CD4-positive, alpha-beta T cell treated with Interferon gamma for 1 hour (primary cell): ENCODE measurements around the gene ASAP3.

Experiments
- DNase-seq: peaks from one replicate; pipeline ENCODE4 v3.0.0-alpha.2; 2020

The ASAP3 gene

DNA sequence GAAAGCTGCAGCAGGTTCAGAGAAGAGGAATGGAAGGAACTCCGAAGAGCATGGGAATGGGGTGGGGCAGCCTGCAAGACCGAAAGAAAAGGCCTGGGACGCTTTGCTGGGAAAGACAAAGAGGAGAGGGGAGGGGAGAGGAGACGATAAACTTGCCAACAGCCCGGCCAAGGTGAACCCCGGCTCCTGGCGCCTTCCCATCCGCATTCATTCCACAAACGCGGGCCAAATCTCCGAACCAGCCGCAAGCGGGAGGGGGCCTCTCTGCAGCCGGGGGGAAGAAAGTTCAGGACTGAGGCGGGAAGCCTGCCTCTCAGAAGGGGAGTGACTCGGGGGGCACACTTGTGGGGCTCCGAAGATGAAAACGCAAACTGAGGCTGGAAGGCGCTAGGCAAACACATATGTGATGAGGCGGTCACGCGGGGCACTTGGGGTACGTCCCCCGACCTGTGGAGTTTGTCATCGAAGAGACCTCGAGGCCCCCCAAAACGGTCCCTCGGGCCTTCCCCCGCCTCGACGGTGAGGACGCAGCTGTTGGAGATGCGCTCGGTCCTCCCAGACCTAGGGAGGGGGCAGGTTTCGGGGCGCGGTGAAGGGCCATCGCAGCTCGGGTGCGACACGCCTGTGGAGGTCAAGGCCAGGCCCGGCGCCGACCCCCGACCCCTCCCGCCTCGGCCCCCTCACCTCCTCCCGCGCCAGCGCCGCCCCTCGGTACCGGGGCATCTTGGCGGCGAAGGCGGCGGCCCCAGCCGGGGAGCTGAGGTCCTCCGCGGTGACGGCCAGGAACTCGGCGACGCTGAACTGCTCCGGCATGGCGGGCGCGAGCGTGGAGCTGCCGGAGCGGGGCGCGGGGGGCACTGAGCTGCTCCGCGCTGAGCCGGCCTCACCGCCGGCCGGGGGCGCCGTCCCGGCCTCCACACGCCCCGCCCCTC, at the start of gene ASAP3:
ASAP3 (minus strand) TSS at position 859 of the 932 bp plus-strand sequence; CDS start at position 813, 46 bp downstream.
- no peak for DNase-seq

DNA sequence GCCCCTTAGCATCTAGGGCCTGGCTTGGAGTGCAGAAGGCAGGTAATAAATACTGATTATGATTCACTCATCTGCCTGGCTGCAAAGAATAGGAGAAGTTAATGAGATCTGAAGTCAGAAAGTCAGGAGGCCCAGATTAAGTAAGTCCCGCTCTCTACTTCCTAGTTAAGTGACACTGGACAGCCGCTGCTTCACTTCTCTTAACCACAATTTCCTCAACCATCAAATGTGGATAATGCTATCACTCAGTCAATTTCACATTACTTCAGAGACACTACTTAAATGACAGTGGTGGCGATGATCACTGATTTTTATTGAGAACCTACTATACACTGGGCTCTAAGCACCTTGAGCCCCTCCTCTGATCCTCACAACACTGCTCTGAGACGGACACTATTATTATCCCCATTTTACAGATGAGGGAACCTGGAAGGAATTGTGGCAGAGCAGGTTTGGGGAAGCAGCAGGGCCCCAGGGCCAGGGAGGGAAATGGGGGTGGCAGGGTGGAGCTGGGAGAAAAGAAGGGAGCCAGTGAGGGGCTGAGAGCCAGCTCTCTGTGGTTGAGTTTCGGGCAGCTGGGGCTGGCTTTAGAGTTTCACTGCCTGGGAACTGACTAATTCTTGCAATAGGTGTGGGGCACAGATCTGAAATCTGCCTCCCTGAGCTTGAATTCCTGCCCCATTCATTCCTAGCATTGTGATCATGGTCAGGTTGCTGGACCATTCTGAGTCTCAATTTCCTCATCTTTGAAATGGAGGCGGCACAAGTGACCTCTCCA, 49.5 kb upstream of the ASAP3 start:
- peak; percentile 25 for DNase-seq

DNA sequence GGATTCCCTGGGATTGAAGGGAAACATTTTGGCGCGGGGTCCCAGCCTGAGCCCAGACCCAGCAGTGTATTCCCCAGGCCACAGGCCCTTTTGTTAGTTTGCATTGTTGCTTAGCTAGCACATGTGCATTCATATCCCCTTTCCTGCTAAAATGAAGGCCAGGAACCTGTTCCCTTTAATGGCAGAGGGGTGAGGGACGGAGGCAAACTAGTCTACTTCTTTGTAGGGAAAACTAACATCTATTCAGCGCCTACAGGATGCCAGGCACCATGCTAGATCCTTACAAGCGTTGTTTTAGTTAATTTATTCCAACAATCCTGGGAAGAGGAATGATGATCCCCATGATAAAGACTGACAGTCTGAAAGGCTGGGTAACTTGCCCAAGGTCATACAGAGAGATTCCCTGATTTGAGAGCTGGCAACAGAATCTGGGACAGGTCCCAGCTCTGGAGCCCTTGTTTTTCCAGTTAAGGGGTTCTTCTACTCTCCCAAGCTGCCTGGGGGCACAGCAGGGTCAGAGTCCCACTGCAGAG, 47.6 kb upstream of the ASAP3 start:
- DNase-seq = no peak

DNA sequence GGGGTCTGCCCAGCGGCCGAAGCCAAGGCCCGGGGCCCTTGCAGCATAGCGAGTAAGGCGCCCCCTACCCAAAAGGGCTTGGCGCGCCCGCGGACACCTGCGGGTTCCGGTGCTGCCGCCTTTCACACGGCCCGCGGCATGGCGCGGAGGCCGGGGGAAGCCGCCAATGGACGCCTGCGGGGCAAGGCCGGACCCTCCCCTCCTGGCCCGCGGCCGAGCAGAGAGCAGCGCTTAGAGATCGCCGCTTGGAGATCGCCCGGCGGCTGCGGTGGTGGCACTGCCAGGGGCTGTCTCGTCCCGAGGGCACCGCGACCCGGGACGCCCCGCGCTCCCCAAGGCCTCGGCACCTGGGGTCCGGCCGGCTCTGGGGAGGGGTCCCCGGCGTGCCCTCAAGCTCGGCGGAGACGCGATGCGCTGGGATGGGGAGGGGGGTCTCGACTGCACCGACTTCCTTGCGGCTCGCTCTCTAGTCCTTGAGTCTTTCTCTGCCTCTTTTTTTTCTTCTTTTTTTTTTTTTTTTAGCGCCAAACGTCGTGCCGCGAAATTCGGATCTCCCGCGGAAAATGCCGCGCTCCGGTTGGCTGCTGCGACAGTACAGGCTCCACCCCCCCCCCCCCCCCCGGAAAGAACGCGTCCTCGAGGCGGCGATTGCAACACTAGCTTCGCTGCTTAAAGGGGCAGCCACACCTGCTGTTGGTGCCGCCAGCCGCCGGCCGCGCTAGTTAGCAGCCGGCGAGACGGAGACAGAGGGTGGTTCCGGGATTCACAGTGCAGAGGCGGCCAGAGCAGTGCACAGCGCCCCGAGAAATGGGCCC, 47.0 kb upstream of the ASAP3 start, which contains the start of gene E2F2:
E2F2 (minus strand) TSS at position 487 of the 815 bp plus-strand sequence; CDS start at position 47, 440 bp downstream.
- DNase-seq = peak; percentile 86

DNA sequence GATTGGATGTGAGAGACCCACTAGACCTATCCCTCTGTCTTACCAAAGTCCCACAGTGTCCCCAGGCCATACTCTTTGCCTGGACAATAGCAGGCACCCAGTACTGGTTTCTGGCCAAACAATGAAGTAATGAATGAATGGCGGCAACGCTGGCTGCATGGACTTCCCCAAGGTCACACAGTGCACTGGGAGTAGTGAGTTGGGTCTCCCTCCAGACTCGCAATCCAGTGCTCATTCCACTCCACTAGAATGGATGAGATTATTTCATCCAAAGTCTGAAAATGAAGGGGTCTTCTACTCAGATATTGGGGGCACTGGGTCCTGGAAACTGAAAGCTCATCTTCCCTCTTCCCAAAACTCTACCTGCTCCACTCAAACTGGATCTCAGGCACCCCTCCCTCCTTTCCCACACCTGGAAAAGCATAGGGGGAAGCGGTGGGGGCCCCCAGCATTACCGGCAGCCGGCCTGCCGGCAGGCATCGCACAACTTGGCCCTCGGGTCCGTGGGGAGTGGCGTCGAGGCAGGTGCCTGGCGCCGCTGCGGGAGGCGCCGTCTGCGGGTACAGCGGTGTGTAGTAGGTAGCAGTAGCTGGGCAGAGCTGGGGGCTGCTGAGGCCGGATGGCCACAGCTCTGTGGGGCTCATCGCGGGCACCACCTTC, 46.2 kb upstream of the ASAP3 start:
- no peak for DNase-seq

DNA sequence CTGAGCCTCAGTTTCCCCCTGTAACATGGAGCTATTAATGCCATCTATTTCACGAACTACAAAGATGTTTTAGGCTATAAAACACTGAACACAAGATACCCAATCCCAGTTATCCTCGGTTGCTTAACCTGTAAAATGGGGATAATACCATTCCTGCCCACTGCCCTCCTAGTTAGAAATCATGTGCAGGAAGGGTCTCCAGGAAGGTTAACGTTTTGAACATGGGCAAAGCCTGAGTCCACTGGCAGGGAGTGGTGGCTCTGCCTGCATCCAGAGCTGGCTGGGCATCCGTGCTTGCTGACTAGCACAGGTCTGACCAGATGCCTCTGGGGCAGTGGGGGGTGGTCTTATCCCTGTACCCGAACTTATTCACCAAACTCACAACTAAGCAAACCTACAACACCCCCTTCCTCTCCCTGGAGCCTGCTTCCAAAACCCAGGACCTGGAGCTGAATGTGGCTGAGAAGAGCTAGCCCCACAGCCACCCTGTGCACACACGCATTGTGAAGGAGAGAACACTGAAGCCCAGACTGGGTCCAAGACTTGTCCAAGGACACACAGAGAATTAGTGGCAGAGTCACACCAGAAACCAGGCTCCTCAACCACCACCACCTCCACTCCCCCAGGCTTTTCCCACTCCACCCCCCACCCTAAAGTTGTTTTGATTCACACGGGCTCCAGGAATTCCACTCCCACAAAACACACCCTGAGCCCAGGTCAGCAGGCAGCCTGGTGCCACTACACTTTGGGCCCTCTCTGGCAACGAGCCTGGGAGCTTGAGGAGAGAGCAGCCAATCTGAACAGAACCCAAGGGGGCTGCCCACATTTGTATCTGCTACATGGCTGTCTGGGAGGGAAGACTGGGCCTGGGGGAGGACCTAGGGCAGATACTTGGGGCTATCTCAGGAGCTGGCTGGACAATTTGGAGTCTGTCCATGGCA, 45.4 kb upstream of the ASAP3 start:
- DNase-seq = no peak

DNA sequence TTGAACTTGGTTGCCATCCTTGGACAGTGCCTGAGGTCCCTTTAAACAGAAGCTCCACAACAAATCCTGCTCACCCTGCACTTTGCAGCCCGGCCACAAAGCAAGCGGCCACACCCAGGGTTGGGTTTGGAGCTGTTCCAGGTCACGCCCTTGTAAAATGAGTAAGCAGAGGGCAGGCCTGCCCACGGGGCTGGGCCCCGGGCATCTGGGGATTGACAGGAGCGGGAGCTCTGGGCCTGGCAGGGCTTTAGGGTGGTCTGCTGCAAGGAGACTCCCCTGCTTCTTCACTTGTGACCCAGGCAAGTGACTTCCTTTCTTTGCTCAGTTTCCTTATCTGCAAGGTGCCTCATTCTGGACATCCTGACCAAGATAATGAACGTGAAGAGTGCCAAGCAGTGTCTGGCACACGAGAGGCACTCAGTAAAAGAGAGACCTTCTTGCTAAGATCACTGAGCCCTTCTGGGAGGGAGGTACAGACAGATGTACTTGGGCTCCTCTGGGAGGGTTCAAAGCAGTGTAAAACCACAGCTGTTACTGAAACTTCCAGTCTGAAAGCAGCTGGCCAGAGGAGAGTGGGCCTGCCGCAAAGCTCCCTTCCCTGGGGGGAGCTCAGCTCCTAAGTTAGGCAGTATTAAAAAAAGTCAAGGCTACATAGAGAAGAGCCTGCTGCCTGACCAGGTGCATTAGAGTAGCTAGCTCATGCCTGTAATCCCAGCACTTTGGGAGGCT, 44.4 kb upstream of the ASAP3 start:
- DNase-seq = peak; percentile 72

DNA sequence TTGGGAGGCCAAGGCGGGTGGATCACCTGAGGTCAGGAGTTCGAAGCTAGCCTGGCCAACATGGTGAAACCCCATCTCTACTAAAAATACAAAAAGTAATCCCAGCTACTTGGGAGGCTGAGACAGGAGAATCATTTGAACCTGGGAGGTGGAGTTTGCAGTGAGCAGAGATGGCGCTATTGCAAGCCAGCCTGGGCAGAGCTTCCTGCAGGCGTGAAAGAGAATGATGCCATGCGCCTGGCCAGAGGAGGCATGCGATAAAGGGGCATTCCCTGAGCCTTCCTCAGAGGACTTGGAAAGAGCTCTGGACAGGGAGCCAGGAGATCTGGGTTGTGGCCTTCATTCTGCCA, 43.9 kb upstream of the ASAP3 start:
- no peak for DNase-seq

DNA sequence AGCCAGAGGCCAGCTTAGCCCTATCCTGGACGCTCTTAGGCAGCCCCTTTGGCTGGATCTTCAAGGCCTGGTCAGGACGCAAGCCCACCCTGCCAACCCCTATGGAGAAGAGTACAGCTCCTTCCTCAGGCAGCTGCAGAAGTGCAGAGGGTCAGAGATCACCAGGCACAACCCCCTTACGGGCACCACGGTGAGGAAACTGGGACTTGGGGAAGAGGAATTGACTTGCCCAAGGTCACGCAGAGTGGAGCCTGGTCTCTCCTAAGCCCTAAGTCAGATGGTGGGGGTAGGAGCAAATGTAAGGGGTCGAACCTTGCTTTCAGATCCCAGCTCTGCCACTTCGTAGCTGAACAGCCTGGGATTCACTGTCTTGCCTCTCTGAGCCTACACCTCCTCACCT, 43.4 kb upstream of the ASAP3 start:
- no peak for DNase-seq

DNA sequence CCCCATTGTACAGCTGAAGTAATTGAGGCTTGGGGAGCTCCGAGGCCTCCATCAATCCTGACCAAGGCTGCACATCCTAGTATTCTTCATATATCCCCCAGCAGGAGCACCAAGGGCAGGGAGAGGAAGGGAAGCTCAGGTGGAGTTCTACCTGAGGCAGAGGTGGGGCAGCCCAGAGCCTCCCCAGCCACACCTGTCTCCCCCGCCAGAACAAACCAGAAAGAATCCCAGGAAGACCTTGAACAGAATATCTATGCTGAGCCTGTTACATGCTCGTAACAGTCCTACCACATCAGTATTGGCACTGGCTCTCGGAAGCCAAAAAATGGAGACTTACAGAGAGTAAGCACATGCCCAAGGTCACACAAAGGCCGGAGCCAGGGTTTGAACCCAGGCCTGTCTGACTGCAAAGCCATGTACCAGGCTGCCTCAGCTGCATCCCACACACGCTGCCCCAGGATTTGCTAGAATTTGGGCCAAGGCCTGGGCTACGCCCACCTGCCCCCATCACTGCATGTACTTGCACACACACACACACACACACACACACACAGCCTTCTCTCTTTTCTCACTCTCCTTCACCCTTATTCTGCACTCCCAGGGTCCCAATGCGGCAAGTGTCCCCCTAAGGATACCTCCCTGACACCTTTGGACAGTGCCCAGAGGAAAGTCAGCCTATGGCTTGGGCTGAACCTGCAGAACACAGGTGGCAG, 42.5 kb upstream of the ASAP3 start:
- no peak for DNase-seq

DNA sequence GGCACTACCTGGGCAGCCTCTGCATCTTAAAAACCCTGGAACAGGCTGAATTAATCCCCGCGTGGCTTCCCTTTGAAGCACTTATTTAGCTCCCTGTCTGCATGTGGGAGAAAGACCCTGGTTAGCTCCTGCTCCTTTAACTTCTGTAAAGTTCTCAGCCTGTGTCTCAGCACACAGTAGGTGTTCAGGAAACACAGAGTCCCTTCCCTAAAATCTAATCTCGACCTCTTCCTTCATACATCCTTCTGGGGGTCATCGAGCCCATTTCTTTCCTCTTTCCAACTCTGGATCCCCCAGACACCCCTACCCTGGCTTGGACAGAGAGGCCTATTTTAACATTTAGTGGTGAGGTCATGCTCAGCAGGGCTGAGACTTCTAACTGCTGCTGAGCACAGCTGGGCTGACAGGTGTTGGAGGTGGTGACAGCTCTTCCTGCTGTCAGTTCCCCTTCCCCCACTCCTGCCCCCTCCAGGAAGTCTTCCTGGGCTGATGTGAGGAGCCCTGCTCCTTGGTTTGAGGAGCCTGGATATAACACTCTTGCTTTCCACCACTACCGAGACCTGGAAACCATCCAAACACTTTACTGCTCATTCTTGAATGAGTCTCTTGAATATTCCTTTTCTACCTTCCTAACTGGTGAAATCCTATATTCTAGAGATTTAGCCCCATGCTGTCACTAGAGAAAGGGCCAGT, 41.7 kb upstream of the ASAP3 start:
- peak; percentile 33 for DNase-seq

DNA sequence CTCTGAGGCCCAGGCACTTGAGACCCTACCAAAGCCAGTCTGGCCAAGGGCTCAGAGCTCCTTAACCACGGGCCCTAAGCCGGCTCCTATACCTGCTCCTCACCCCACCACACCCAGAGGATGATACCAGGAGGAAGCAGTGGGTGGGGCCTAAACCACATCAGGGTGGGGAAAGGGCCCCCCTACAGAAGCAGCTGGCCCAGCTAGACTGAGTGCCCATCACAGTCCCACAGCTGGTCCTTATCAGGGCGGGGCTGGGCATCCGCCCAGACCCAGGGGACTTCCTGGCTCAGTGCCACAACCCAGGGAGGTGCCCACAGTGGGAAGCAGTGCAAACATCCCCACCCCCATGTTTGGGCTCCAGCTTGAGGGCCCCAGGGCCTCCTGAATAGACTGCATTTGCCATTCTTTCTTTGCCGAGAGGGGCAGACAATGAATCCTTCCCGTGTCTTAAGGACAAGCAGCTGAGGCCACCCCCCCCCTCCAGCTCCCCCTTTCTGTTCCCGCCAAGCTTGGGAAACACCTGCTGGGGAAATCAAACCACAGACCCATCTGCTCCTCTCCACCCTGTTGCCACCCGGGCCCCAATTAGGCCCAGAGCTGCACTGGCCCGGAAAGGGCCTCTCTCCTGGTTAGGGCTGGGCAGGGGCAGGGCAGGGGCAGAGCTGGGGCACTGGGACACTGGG, 40.9 kb upstream of the ASAP3 start:
- DNase-seq = peak; percentile 57

DNA sequence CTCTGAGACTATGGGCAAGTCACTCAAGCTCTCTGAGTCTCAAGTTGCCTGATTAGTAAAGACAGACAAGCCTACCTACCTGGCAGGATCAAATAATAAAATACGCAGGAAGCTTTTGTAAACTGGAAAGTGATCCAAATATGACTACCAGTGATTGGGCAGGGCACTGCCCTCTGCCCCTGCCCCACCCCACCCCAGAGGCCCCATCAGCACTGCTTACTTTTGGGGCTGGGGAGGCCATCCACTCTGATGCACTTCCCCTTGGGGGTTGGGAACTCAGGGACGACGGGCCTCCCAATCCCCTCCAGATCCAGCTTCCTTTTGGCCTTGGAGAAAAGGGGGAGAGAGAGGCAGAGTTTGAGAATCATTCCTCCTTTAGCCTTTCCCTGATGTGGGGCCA, 40.2 kb upstream of the ASAP3 start:
- no peak for DNase-seq

DNA sequence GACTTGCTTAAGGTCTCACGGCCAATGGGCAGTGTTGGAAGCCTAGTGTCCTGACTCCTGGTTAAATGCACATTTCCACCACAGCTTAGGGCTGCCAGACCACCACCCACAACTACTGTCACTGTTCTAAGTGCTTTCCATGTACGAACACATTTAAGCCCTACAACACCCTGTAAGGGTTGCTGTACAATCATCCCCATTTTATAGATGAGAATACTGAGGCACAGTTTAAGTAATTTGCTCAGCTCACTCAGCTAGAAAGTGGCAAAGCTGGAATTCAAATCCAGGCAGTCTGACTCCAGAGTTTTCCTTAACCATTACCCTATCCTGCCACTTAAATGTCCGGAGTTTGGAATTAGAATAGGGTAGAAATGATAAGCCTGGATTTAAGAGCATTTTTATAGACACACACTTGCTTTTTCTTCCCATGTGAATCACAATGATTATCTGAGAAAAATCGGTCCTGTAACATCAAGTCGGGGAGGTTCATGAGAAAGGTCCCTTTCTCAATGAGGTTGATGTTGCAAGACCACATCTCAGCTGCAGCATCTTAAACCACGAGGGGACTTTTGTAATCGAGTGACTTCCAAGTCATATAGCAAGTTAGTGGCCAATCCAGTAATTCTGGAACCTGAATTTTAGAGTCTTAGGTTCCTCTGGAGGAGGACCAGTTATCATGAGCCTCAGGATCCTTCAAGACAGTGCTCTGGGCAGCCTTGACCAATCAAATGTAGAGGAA, 38.4 kb upstream of the ASAP3 start:
- DNase-seq = peak; percentile 31

DNA sequence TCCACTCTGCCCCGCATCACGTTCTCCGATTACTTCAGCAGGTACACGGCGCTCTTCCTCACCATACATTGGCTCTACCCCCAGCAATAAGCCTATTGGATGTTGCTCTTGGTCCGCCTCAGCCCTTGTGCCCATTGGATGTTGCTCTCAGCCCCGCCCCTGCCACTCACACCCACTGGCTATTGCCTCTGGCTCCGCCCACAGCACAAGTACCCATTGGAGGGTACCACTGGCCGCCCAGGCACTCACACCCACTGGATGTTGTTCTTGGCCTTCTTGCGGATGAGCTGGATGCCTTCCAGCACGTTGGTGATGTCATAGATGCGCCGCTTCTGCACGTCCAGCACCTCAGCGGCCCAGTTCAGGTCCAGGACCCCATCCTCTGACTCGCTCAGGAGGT, 37.6 kb upstream of the ASAP3 start:
- DNase-seq = no peak

DNA sequence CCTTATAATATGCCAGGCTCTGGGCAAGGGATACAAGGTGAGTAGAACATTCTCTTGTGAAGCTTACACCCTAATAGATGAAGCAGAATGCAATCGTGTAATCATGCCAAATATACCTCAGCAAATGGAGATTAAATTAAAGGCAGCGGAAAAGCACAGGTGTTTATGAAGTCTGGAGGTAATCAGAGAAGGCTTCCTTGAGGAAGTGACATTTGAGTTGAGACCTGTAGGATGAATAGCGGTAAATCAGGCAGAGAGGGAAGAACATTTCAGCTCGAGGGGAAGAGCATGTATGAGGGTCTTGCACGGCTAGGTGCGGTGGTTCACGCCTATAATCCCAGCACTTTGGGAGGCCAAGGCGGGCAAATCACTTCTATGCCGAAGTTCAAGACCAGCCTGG, 33.6 kb upstream of the ASAP3 start:
- no peak for DNase-seq

DNA sequence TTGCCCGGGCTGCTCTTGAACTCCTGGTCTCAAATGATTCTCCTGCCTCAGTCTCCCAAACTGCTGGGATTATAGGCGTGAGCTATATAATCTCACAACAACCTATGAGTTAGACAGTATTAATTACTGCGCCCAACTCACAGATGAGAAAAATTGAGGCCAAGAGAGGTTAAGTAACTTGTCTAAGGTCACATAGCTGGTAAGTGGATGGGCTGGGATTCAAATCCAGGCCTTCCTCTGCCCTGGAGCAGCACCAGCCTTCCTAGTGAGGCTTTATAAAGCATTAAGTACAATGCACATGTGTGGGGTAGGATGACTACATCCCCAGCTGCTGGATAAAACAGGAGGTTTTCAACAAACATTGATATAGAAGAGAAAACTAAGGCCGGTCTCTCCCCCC, 31.9 kb upstream of the ASAP3 start:
- no peak for DNase-seq
